ENCODE data around the gene DMRT3. TPM values are rescaled to one million over a fixed set of nuclear protein-coding genes. Genes with fewer than 3 reads are reported as not detected.

DMRT3 gene
- polyA plus RNA-seq, 1 experiment, result not detected

DNA sequence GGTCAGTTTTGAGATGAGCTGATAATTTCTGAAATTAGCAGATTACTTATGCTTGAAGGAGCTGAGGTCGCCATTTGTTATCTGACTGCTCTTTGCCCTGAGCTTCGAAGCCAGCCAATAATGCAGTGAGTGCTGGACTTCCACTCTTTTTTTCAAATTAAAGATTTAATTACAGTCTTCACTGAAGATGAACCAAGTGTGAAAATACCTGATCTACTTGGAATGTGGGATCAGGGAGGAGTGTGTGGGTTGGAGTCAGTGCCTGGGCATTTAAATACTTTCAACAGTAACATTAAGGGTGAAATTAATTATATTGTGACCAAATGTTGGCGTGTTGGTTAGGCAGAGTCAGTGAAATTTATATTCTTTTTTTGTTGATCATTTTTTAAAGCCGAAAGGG is 23.9 kb upstream of the DMRT3 start:
- DNase-seq (ENCODE audit: low read depth), result no peak
- Histone ChIP-seq H3K36me3 (ENCODE audit: control insufficient read depth, insufficient read depth, low read length) (no peaks in the 10 kb centered on the region), H3K27me3 (ENCODE audit: control insufficient read depth, insufficient read depth, low read length) (no peaks in the 10 kb centered on the region), H3K4me3 (ENCODE audit: low read depth, low read length) (no peak overlapping the region)
- TF ChIP-seq, protein P1, sequence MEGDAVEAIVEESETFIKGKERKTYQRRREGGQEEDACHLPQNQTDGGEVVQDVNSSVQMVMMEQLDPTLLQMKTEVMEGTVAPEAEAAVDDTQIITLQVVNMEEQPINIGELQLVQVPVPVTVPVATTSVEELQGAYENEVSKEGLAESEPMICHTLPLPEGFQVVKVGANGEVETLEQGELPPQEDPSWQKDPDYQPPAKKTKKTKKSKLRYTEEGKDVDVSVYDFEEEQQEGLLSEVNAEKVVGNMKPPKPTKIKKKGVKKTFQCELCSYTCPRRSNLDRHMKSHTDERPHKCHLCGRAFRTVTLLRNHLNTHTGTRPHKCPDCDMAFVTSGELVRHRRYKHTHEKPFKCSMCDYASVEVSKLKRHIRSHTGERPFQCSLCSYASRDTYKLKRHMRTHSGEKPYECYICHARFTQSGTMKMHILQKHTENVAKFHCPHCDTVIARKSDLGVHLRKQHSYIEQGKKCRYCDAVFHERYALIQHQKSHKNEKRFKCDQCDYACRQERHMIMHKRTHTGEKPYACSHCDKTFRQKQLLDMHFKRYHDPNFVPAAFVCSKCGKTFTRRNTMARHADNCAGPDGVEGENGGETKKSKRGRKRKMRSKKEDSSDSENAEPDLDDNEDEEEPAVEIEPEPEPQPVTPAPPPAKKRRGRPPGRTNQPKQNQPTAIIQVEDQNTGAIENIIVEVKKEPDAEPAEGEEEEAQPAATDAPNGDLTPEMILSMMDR (IDR thresholded peaks at IDR 0.05; ENCODE audit: insufficient read depth, low read depth, low read length), result no peak
- POLR2A ChIA-PET, result no interaction called here
- CTCF ChIA-PET, result interaction anchor here (0.6 to 1.4 kb wide), 3 partner anchors 25 to 58 kb away, joined by 3 to 4 read pairs (median 3); no protein-coding TSS in a partner anchor

DNA sequence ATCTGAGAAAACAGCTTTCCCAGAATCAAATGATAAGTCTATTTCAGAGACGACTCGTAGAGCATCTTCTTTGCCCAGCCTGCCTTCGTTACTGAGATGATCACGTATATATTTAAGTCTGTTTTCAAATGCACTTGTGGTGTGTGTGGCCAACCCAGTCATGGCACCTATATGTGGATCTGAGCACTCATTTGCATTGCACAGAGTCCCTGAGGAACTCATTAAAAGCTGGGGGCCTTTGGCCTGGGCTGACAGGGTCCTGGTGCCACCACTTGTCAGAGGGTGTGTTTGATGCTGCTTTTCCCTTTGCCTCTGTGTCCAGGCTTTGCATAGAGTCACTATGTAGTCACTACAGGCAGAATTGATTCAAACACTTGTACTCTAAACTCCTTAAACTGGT is 17.4 kb upstream of the DMRT3 start:
- Histone ChIP-seq H3K27me3 (ENCODE audit: control insufficient read depth, insufficient read depth, low read length) (no peaks in the 10 kb centered on the region; the same call in none of the 2 replicates), H3K4me3 (ENCODE audit: low read depth, low read length) (no peak overlapping the region), H3K36me3 (ENCODE audit: control insufficient read depth, insufficient read depth, low read length) (no peaks in the 10 kb centered on the region)
- TF ChIP-seq, protein P1 (IDR thresholded peaks at IDR 0.05; ENCODE audit: insufficient read depth, low read depth, low read length), result no peak
- DNase-seq (ENCODE audit: low read depth), result no peak
- ChIA-PET POLR2A (no interaction called here), CTCF (no interaction called here)

DNA sequence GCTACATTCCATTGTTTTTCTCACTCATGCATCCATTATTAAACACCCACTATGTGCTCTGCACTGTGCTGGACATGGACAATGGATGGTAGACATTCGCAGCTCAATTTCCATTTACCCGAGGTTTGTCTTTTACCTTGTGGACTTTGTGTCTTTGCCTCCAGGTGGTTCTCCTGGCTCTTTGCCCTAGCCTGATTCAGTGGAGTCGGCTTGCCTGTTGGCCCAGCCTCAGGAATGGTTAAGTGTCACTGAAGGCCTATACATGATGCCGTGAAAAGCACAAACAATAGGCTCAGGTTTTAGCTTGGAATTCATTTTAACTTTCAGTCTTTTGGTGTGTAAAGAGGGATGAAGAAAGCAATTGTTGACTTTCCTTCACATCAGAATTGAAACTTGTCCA is 16.5 kb upstream of the DMRT3 start:
- CTCF ChIA-PET, result no interaction called here
- TF ChIP-seq, protein P1 (IDR thresholded peaks at IDR 0.05; ENCODE audit: insufficient read depth, low read depth, low read length), result no peak
- H3K36me3 ChIP-seq (ENCODE audit: control insufficient read depth, insufficient read depth, low read length), result no peaks in the 10 kb centered on the region
- H3K4me3 ChIP-seq (ENCODE audit: low read depth, low read length), result no peak overlapping the region
- POLR2A ChIA-PET, result no interaction called here
- DNase-seq (ENCODE audit: low read depth), result no peak
- H3K27me3 ChIP-seq (ENCODE audit: control insufficient read depth, insufficient read depth, low read length), result peaks cover 1% of the 10 kb centered on the region

DNA sequence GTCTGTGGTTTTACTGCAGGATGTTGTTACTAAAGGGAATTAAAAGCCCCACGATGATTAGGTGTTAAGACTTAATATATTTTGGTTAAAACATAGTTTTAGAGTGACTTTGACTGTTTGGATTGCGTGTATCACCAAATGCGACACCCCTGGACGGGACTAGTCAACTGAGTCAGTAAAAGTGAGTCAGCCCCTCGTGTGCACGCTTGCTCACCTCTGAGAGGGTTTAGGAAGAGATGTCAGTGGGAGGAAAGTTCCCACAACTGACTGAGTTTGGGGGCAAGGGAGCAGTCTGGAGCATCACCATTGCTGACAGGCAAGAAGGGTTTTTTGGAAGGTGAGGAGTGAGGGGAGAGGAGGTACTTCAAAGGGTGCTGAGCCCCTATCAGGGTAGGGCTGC is 14.4 kb upstream of the DMRT3 start:
- DNase-seq (ENCODE audit: low read depth), result no peak
- no peaks in the 10 kb centered on the region for H3K36me3 ChIP-seq (ENCODE audit: control insufficient read depth, insufficient read depth, low read length)
- POLR2A ChIA-PET, result no interaction called here
- peaks cover 3% of the 10 kb centered on the region for H3K27me3 ChIP-seq (ENCODE audit: control insufficient read depth, insufficient read depth, low read length)
- CTCF ChIA-PET, result no interaction called here
- TF ChIP-seq, protein P1 (IDR thresholded peaks at IDR 0.05; ENCODE audit: insufficient read depth, low read depth, low read length), result no peak
- no peak overlapping the region for H3K4me3 ChIP-seq (ENCODE audit: low read depth, low read length)

DNA sequence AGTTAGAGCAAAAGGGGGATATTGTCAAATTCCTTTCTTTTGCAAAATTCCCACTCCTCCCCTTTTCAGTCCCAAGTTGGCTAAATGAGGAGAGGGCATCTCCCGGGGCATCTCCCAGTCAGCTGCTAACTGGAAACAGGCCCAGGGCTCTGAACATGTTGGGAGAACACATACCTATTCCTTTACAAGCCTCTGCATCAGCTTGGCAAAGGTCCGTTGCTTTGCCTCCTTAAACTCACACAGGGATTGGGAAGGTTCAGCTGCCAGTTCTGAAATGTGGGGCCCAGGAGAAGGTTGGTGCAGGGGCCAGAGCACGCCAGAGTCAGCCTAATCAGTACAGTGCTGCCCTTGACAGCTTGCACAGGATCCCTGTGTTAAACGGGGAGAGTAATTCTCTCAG is 11.0 kb upstream of the DMRT3 start:
- POLR2A ChIA-PET, result no interaction called here
- Histone ChIP-seq H3K4me3 (ENCODE audit: low read depth, low read length) (no peak overlapping the region), H3K27me3 (ENCODE audit: control insufficient read depth, insufficient read depth, low read length) (peaks cover 16% of the 10 kb centered on the region), H3K36me3 (ENCODE audit: control insufficient read depth, insufficient read depth, low read length) (no peaks in the 10 kb centered on the region)
- no peak for DNase-seq (ENCODE audit: low read depth)
- CTCF ChIA-PET, result no interaction called here
- TF ChIP-seq, protein P1 (IDR thresholded peaks at IDR 0.05; ENCODE audit: insufficient read depth, low read depth, low read length), result no peak

All from BJ (cell line).